ENCODE results near the gene TMEFF1.

- TF ChIP-seq CTCF (IDR thresholded peaks at IDR 0.05) (no peak), POLR2A (IDR thresholded peaks at IDR 0.05) (no peak), POLR2AphosphoS5 (IDR thresholded peaks at IDR 0.05) (no peak)
These were observed 151.0 kb downstream of the TMEFF1 start for GRCh38 chr9:100623969-100624368.

Data from sigmoid colon (tissue), 4 donors.